Thyroid gland (tissue), 4 donors: ENCODE data around the gene NFAM1. TPM values are rescaled to one million over a fixed set of nuclear protein-coding genes. Genes with fewer than 3 reads are reported as not detected.

Experiments
- DNase-seq, 2 donors: peaks; one replicate each; pipeline ENCODE4 v3.0.0-alpha.2; 2019
- H3K27ac ChIP-seq, 3 donors: fragments of 200-600 bp; sonication (generic); 1 replicate in 2 of 3; 2 replicates in 1 of 3; pipeline ENCODE4 v1.5.1; 2016 to 2019; ENCODE audit warnings: mild to moderate bottlenecking in 1 of 3, moderate library complexity in 1 of 3
- H3K27me3 ChIP-seq: fragments of 200-600 bp; sonication (generic); one replicate; pipeline ENCODE4 v1.5.1; 2019
- H3K36me3 ChIP-seq, 2 donors: fragments of 200-600 bp; sonication (generic); one replicate each; pipeline ENCODE4 v1.5.1; 2016 to 2019
- H3K4me1 ChIP-seq, 2 donors: fragments of 200-600 bp; sonication (generic); one replicate each; pipeline ENCODE4 v1.5.1; 2017 to 2019
- H3K4me3 ChIP-seq, 3 donors: fragments of 200-600 bp; sonication (generic); replicated peaks in 1 of 3; 1 replicate in 2 of 3; 2 replicates in 1 of 3; pipeline ENCODE4 v1.5.1; 2016; ENCODE audit warnings: mild to moderate bottlenecking in 1 of 3
- H3K9me3 ChIP-seq: fragments of 200-600 bp; sonication (generic); one replicate; pipeline ENCODE4 v1.5.1; 2017
- CTCF ChIP-seq, 6 experiments: fragments of 200-600 bp in 3 of 6; fragments of 450-650 bp in 3 of 6; sonication (generic) in 3 of 6; IDR thresholded peaks; one replicate each; pipeline ENCODE4 v1.5.1; 2016 to 2019; ENCODE audit warnings: antibody characterized with exemption in 6 of 6, mild to moderate bottlenecking in 2 of 6, inconsistent platforms in 1 of 6, moderate library complexity in 1 of 6
- POLR2A ChIP-seq, 2 donors: fragments of 450-650 bp; IDR thresholded peaks; one replicate each; pipeline ENCODE4 v1.6.1; 2017; ENCODE audit warnings: antibody characterized with exemption in 2 of 2, mild to moderate bottlenecking in 2 of 2, moderate library complexity in 1 of 2
- WGBS, 2 donors: methylation state at CpG; one replicate each; pipeline ENCODE4 v1.1.5; 2017; 5-methylcytosine and 5-hydroxymethylcytosine counted together
- intact Hi-C: fragments of 100-400 bp; cut with DNase I; formaldehyde crosslinking; loops from one replicate; pipeline ENCODE4 v1.15.1; 2023
- total RNA-seq, 4 donors: library from RNA; depleted of rRNA; stranded (reverse); fragments of >200 nt; gene quantifications; one replicate each; pipeline ENCODE4 v1.2.3, GENCODE V29; 2016

The NFAM1 gene
- total RNA-seq, 4 donors from 2014 or later: 0.89 to 1.4 (median 1.2) TPM

GRCh38 chr22:42425989-42426355, 6.2 kb downstream of the NFAM1 start:
- no peak for DNase-seq
- Histone ChIP-seq H3K36me3 (no peaks in the 10 kb centered on the region), H3K27me3 (no peaks in the 10 kb centered on the region), H3K4me3 (no peak overlapping the region), H3K4me1 (peaks cover 0 to 16% of the 10 kb centered on the region in 2 donors), H3K9me3 (no peaks in the 10 kb centered on the region), H3K27ac (peak overlapping the region in 2 of 3 donors; percentile 46 to 77)
- TF ChIP-seq CTCF (IDR thresholded peaks at IDR 0.05) (no peak), POLR2A (IDR thresholded peaks at IDR 0.05) (no peak)
- WGBS, 2 donors: 86 to 91% methylated on average over 3 of the region's 3 CpGs
- intact Hi-C loops: no loop called here

- Histone ChIP-seq H3K27ac (peak overlapping the region; percentile 22 to 77 (median 46)), H3K36me3 (no peaks in the 10 kb centered on the region), H3K27me3 (no peaks in the 10 kb centered on the region), H3K4me1 (peaks cover 0 to 14% of the 10 kb centered on the region in 2 donors), H3K4me3 (no peak overlapping the region), H3K9me3 (no peaks in the 10 kb centered on the region)
- peak; percentile 80 to 87 for DNase-seq
- TF ChIP-seq POLR2A (IDR thresholded peaks at IDR 0.05) (no peak), CTCF (IDR thresholded peaks at IDR 0.05) (no peak)
- intact Hi-C loops: no loop called here
- 59 to 60% methylated on average over 12 of the region's 12 CpGs for WGBS, 2 donors
Observed at GRCh38 chr22:42425337-42425988, 6.7 kb downstream of the NFAM1 start.

GRCh38 chr22:42419243-42419881, 12.8 kb downstream of the NFAM1 start:
- Histone ChIP-seq H3K36me3 (no peaks in the 10 kb centered on the region), H3K9me3 (no peaks in the 10 kb centered on the region), H3K4me1 (peaks cover 9 to 23% of the 10 kb centered on the region in 2 donors), H3K27ac (peak overlapping the region; percentile 55 to 74 (median 70)), H3K4me3 (no peak overlapping the region), H3K27me3 (no peaks in the 10 kb centered on the region)
- 44 to 49% methylated on average over 10 to 12 of the region's 18 CpGs for WGBS, 2 donors
- TF ChIP-seq CTCF (IDR thresholded peaks at IDR 0.05) (no peak), POLR2A (IDR thresholded peaks at IDR 0.05) (no peak)
- intact Hi-C loops: no loop called here
- DNase-seq: peak; percentile 79 to 90

GRCh38 chr22:42418811-42419242, 13.4 kb downstream of the NFAM1 start:
- H3K27me3 ChIP-seq: no peaks in the 10 kb centered on the region
- H3K4me3 ChIP-seq: no peak overlapping the region
- H3K4me1 ChIP-seq: peaks cover 9 to 23% of the 10 kb centered on the region in 2 donors
- peak overlapping the region; percentile 55 to 74 (median 70) for H3K27ac ChIP-seq
- H3K36me3 ChIP-seq: no peaks in the 10 kb centered on the region
- H3K9me3 ChIP-seq: no peaks in the 10 kb centered on the region
- WGBS, 2 donors: 70 to 78% methylated on average over 7 to 10 of the region's 12 CpGs
- no peak for TF ChIP-seq CTCF (IDR thresholded peaks at IDR 0.05)
- TF ChIP-seq POLR2A (IDR thresholded peaks at IDR 0.05): no peak
- DNase-seq: peak in 1 of 2 donors; percentile 50
- intact Hi-C loops: no loop called here
